Upper lobe of left lung (tissue), 4 donors: ENCODE data around the gene ERCC6.

Experiments used
- CTCF ChIP-seq, 6 experiments: fragments of 450-650 bp in 4 of 6; fragments of 200-600 bp in 2 of 6; sonication (generic) in 2 of 6; IDR thresholded peaks; one replicate each; pipeline ENCODE4 v1.5.1; 2016 to 2019; ENCODE audit warnings: antibody characterized with exemption in 6 of 6
- POLR2A ChIP-seq, 4 donors: fragments of 450-650 bp; IDR thresholded peaks; one replicate each; pipeline ENCODE4 v1.5.1; 2016 to 2017; ENCODE audit warnings: antibody characterized with exemption in 4 of 4, mild to moderate bottlenecking in 2 of 4
- POLR2AphosphoS5 ChIP-seq, 2 donors: sonication (generic); formaldehyde crosslinking; IDR thresholded peaks; one replicate each; pipeline ENCODE4 v1.5.1; 2017; ENCODE audit warnings: antibody characterized with exemption in 2 of 2

GRCh38 chr10:49572594-49573114, 33.7 kb upstream of the ERCC6 start:
- no peak for TF ChIP-seq POLR2AphosphoS5 (IDR thresholded peaks at IDR 0.05)
- TF ChIP-seq CTCF (IDR thresholded peaks at IDR 0.05), result no peak
- no peak for TF ChIP-seq POLR2A (IDR thresholded peaks at IDR 0.05)
